Neural cell (in vitro differentiated cells): ENCODE data around the gene RFX7. TPM values are rescaled to one million over a fixed set of nuclear protein-coding genes. Genes with fewer than 3 reads are reported as not detected.

Source experiments
- H2AFZ ChIP-seq: fragments of 200-600, 300-800 bp; sonication (generic), shearing (Covaris generic); 2 replicates; pipeline ENCODE4 v1.6.0; 2014; ENCODE audit warnings: low read depth, mild to moderate bottlenecking, antibody characterized with exemption, low read length, moderate library complexity
- H3F3A ChIP-seq: fragments of 200-600 bp; shearing (Covaris generic); 2 replicates; pipeline ENCODE4 v1.6.1; 2016; ENCODE audit warnings: mild to moderate bottlenecking, moderate library complexity, mixed read lengths, antibody characterized with exemption, low read length; ENCODE audit not compliant: insufficient read depth, poor library complexity, severe bottlenecking
- H3K27ac ChIP-seq: fragments of 200-600, 300-800 bp; sonication (generic), shearing (Covaris generic); 2 replicates; pipeline ENCODE4 v1.5.1; 2014; ENCODE audit warnings: mild to moderate bottlenecking, low read length, moderate library complexity
- H3K27me3 ChIP-seq: fragments of 300-800, 200-600 bp; sonication (generic), shearing (Covaris generic); 2 replicates; pipeline ENCODE4 v1.6.0; 2014; ENCODE audit warnings: mild to moderate bottlenecking, low read depth, low read length, moderate library complexity; ENCODE audit not compliant: insufficient read depth
- H3K36me3 ChIP-seq: fragments of 300-800, 200-600 bp; sonication (generic), shearing (Covaris generic); 2 replicates; pipeline ENCODE4 v1.5.1; 2014; ENCODE audit warnings: mild to moderate bottlenecking, antibody characterized with exemption, low read length, moderate library complexity; ENCODE audit not compliant: insufficient read depth
- H3K4me2 ChIP-seq: fragments of 300-800, 200-600 bp; sonication (generic), shearing (Covaris generic); 2 replicates; pipeline ENCODE4 v1.6.0; 2014; ENCODE audit warnings: mild to moderate bottlenecking, low read length
- H3K4me3 ChIP-seq: fragments of 300-800, 200-600 bp; sonication (generic), shearing (Covaris generic); 2 replicates; pipeline ENCODE4 v1.5.1; 2014; ENCODE audit warnings: mild to moderate bottlenecking, low read length, moderate library complexity
- H3K79me2 ChIP-seq: fragments of 200-600 bp; shearing (Covaris generic); replicated peaks from 2 replicates; pipeline ENCODE4 v1.6.0; 2014; ENCODE audit warnings: mild to moderate bottlenecking, low read length, moderate library complexity; ENCODE audit not compliant: insufficient read depth
- H3K9ac ChIP-seq: fragments of 300-800, 200-600 bp; sonication (generic), shearing (Covaris generic); 2 replicates; pipeline ENCODE4 v1.6.1; 2016; ENCODE audit warnings: mild to moderate bottlenecking, low read length, mixed read lengths
- H3K9me2 ChIP-seq: fragments of 200-600 bp; shearing (Covaris generic); 2 replicates; pipeline ENCODE4 v1.6.1; 2016; ENCODE audit warnings: mild to moderate bottlenecking, low read length, mixed read lengths; ENCODE audit not compliant: insufficient read depth
- H3K9me3 ChIP-seq: fragments of 200-600, 300-800 bp; sonication (generic), shearing (Covaris generic); 2 replicates; pipeline ENCODE4 v1.6.1; 2016; ENCODE audit warnings: mild to moderate bottlenecking, mixed run types, low read length, moderate library complexity, mixed read lengths
- H4K20me1 ChIP-seq: fragments of 200-600 bp; shearing (Covaris generic); 2 replicates; pipeline ENCODE4 v1.6.1; 2016; ENCODE audit warnings: mild to moderate bottlenecking, mixed run types; ENCODE audit not compliant: insufficient read depth
- CTCF ChIP-seq: fragments of 450-650 bp; IDR thresholded peaks from 2 replicates; pipeline ENCODE4 v1.5.1; 2014; ENCODE audit warnings: antibody characterized with exemption, mild to moderate bottlenecking, moderate library complexity; ENCODE audit not compliant: poor library complexity, severe bottlenecking
- EP300 ChIP-seq: fragments of 450-650 bp; conservative IDR thresholded peaks from 2 replicates; pipeline ENCODE4 v1.6.1; 2014; ENCODE audit warnings: antibody characterized with exemption, mild to moderate bottlenecking, moderate library complexity; ENCODE audit not compliant: poor library complexity, severe bottlenecking
- EZH2 ChIP-seq: fragments of 200-600, 300-800 bp; shearing (Covaris generic), sonication (generic); IDR thresholded peaks from 2 replicates; pipeline ENCODE4 v1.6.1; 2014; ENCODE audit warnings: antibody characterized with exemption, low read length, borderline replicate concordance, mild to moderate bottlenecking; ENCODE audit not compliant: insufficient read depth, poor library complexity, severe bottlenecking
- MXI1 ChIP-seq: fragments of 450-650 bp; conservative IDR thresholded peaks from 2 replicates; pipeline ENCODE4 v1.6.1; 2014; ENCODE audit warnings: antibody characterized with exemption, mild to moderate bottlenecking; ENCODE audit not compliant: poor library complexity, severe bottlenecking
- POLR2AphosphoS5 ChIP-seq: IDR thresholded peaks from 2 replicates; pipeline ENCODE4 v1.6.1; 2012
- RAD21 ChIP-seq: fragments of 450-650 bp; conservative IDR thresholded peaks from 2 replicates; pipeline ENCODE4 v1.6.1; 2014; ENCODE audit warnings: antibody characterized with exemption, mild to moderate bottlenecking, moderate library complexity
- REST ChIP-seq: IDR thresholded peaks from 2 replicates; pipeline ENCODE4 v1.6.1; 2012; ENCODE audit warnings: borderline replicate concordance
- SMC3 ChIP-seq: fragments of 450-650 bp; conservative IDR thresholded peaks from 2 replicates; pipeline ENCODE4 v1.6.1; 2014; ENCODE audit warnings: antibody characterized with exemption, mild to moderate bottlenecking, moderate library complexity; ENCODE audit not compliant: poor library complexity
- TAF1 ChIP-seq: IDR thresholded peaks from 2 replicates; pipeline ENCODE4 v1.6.1; 2012; ENCODE audit warnings: low read depth
- polyA plus RNA-seq: library from polyadenylated mRNA; depleted of rRNA; stranded (reverse); fragments of >200 nt; gene quantifications from 2 replicates; pipeline ENCODE4 v1.2.3, GENCODE V29; 2014

Gene RFX7
- polyA plus RNA-seq, 1 donor from 2014 or later = 12.9 TPM

- Histone ChIP-seq H3K79me2 (peaks cover 52% of the 10 kb centered on the region), H3K36me3 (no peaks in the 10 kb centered on the region), H3K9me3 (no peaks in the 10 kb centered on the region), H3K27me3 (no peaks in the 10 kb centered on the region), H3K9ac (peak overlapping the region; percentile 91), H3K9me2 (no peaks in the 10 kb centered on the region), H4K20me1 (no peaks in the 10 kb centered on the region), H2AFZ (peak overlapping the region; percentile 79), H3F3A (peaks cover 9% of the 10 kb centered on the region), H3K4me3 (peak overlapping the region; percentile 91), H3K4me2 (peak overlapping the region; percentile 95), H3K27ac (peak overlapping the region; percentile 91)
- no peak for TF ChIP-seq EP300
- TF ChIP-seq EZH2 = no peak
- no peak for TF ChIP-seq CTCF
- no peak for TF ChIP-seq TAF1
- TF ChIP-seq MXI1 = peak; percentile 4
- peak; percentile 25 for TF ChIP-seq SMC3
- TF ChIP-seq POLR2AphosphoS5 = peak; percentile 6
- TF ChIP-seq RAD21 = no peak
- no peak for TF ChIP-seq REST
Observed at GRCh38 chr15:56242576-56243162, 1.0 kb downstream of the RFX7 start.

- H3F3A ChIP-seq = peaks cover 9% of the 10 kb centered on the region
- TF ChIP-seq RAD21 (no peak), REST (no peak), SMC3 (no peak), EP300 (no peak), CTCF (no peak), TAF1 (no peak), EZH2 (no peak), MXI1 (no peak), POLR2AphosphoS5 (no peak)
- peak overlapping the region; percentile 91 for H3K4me3 ChIP-seq
- peak overlapping the region; percentile 95 for H3K4me2 ChIP-seq
- H3K27ac ChIP-seq = peak overlapping the region; percentile 91
- H3K79me2 ChIP-seq = peaks cover 63% of the 10 kb centered on the region
- H3K9me2 ChIP-seq = no peaks in the 10 kb centered on the region
- H3K36me3 ChIP-seq = no peaks in the 10 kb centered on the region
- H2AFZ ChIP-seq = no peak overlapping the region
- H4K20me1 ChIP-seq = no peaks in the 10 kb centered on the region
- H3K27me3 ChIP-seq = no peaks in the 10 kb centered on the region
- H3K9ac ChIP-seq = peak overlapping the region; percentile 91
- no peaks in the 10 kb centered on the region for H3K9me3 ChIP-seq
Observed at GRCh38 chr15:56241374-56242105, 2.1 kb downstream of the RFX7 start.
